ENCODE data around the gene KCNAB1.

GRCh38 chr3:156256256-156256655, 135.9 kb downstream of the KCNAB1 start:
- TF ChIP-seq CTCF (IDR thresholded peaks at IDR 0.05): no peak
- no peak for TF ChIP-seq POLR2A (IDR thresholded peaks at IDR 0.05)
- TF ChIP-seq EP300 (IDR thresholded peaks at IDR 0.05): no peak

Data from tibial nerve (tissue), 4 donors.